Activated CD4-positive, alpha-beta memory T cell treated with anti-CD3 and anti-CD28 coated beads, Interleukin-2, amount 10 ng/mL, durations not matched to agents 7 days and 5 days (primary cell): ENCODE data around the gene KMT2E. TPM values are rescaled to one million over a fixed set of nuclear protein-coding genes. Genes with fewer than 3 reads are reported as not detected.

ENCODE experiments used
- CTCF ChIA-PET: fragments of 350-600 bp; sonication (Branson Sonifier 250); formaldehyde crosslinking; loops from one replicate; lab custom pipeline; 2021; ENCODE audit warnings: antibody characterized with exemption, inconsistent platforms; lab: Charles Lee
- POLR2A ChIA-PET: fragments of 350-600 bp; sonication (Branson Sonifier 250); formaldehyde crosslinking; loops from one replicate; lab custom pipeline; 2021; ENCODE audit warnings: antibody characterized with exemption; lab: Charles Lee
- DNase-seq: peaks from one replicate; pipeline ENCODE4 v3.0.0-alpha.2; 2020
- H3K27ac Mint-ChIP-seq: one replicate; pipeline ENCODE4 v1.8.0; 2021; ENCODE audit warnings: mild to moderate bottlenecking, mixed read lengths
- H3K27me3 Mint-ChIP-seq: one replicate; pipeline ENCODE4 v1.8.0; 2021; ENCODE audit warnings: mixed read lengths
- H3K36me3 Mint-ChIP-seq: one replicate; pipeline ENCODE4 v1.8.0; 2021; ENCODE audit warnings: low read depth, mixed read lengths
- H3K4me1 Mint-ChIP-seq: one replicate; pipeline ENCODE4 v1.8.0; 2021; ENCODE audit warnings: mixed read lengths
- H3K4me3 Mint-ChIP-seq: one replicate; pipeline ENCODE4 v1.8.0; 2021; ENCODE audit warnings: mild to moderate bottlenecking, mixed read lengths
- H3K9me3 Mint-ChIP-seq: one replicate; pipeline ENCODE4 v1.8.0; 2021; ENCODE audit warnings: mixed read lengths
- total RNA-seq, 2 experiments: library from RNA; stranded (reverse); gene quantifications; one replicate each; pipeline ENCODE4 v1.2.3, GENCODE V29; 2021

KMT2E gene
- total RNA-seq, 2 experiments from 2014 or later: 122 to 128 TPM

- no peaks in the 10 kb centered on the region for H3K9me3 Mint-ChIP-seq
- no peak overlapping the region for H3K4me3 Mint-ChIP-seq
- peaks cover 17% of the 10 kb centered on the region for H3K4me1 Mint-ChIP-seq
- ChIA-PET CTCF (interaction anchor here (0.7 to 2.0 kb wide), 7 partner anchors 88 to 276 kb away, joined by 3 to 7 read pairs (median 4); no protein-coding TSS in a partner anchor), POLR2A (interaction anchor here (1.4 kb wide), 1 partner anchor 234 kb away, joined by 3 read pairs; no protein-coding TSS in a partner anchor)
- no peaks in the 10 kb centered on the region for H3K27me3 Mint-ChIP-seq
- no peak overlapping the region for H3K27ac Mint-ChIP-seq
- H3K36me3 Mint-ChIP-seq: peaks cover 13% of the 10 kb centered on the region
- DNase-seq: no peak
These were observed 139.5 kb downstream of the KMT2E start for GRCh38 chr7:105153531-105153930.

- no peak for DNase-seq
- ChIA-PET CTCF (interaction anchor here (1.1 to 2.0 kb wide), 4 partner anchors 173 to 276 kb away, joined by 3 to 7 read pairs (median 6); no protein-coding TSS in a partner anchor), POLR2A (interaction anchor here (1.4 kb wide), 1 partner anchor 233 kb away, joined by 3 read pairs; no protein-coding TSS in a partner anchor)
- no peaks in the 10 kb centered on the region for H3K27me3 Mint-ChIP-seq
- H3K9me3 Mint-ChIP-seq: no peaks in the 10 kb centered on the region
- H3K27ac Mint-ChIP-seq: no peak overlapping the region
- peaks cover 13% of the 10 kb centered on the region for H3K36me3 Mint-ChIP-seq
- no peak overlapping the region for H3K4me3 Mint-ChIP-seq
- H3K4me1 Mint-ChIP-seq: peaks cover 17% of the 10 kb centered on the region
These were observed 140.1 kb downstream of the KMT2E start for GRCh38 chr7:105154084-105154483.

- no peak overlapping the region for H3K27ac Mint-ChIP-seq
- no peaks in the 10 kb centered on the region for H3K4me1 Mint-ChIP-seq
- H3K9me3 Mint-ChIP-seq: no peaks in the 10 kb centered on the region
- ChIA-PET CTCF (interaction anchor here (1.3 kb wide), 1 partner anchor 10 kb away, joined by 3 read pairs; no protein-coding TSS in a partner anchor), POLR2A (no interaction called here)
- no peaks in the 10 kb centered on the region for H3K27me3 Mint-ChIP-seq
- peaks cover 10% of the 10 kb centered on the region for H3K36me3 Mint-ChIP-seq
- no peak for DNase-seq
- H3K4me3 Mint-ChIP-seq: no peak overlapping the region
These were observed 142.7 kb downstream of the KMT2E start for GRCh38 chr7:105156731-105157130.

- H3K4me1 Mint-ChIP-seq: no peaks in the 10 kb centered on the region
- no peak for DNase-seq
- H3K4me3 Mint-ChIP-seq: no peak overlapping the region
- CTCF ChIA-PET: no interaction called here
- H3K27me3 Mint-ChIP-seq: no peaks in the 10 kb centered on the region
- H3K9me3 Mint-ChIP-seq: no peaks in the 10 kb centered on the region
- H3K27ac Mint-ChIP-seq: no peak overlapping the region
- POLR2A ChIA-PET: no interaction called here
- H3K36me3 Mint-ChIP-seq: peaks cover 10% of the 10 kb centered on the region
These were observed 143.3 kb downstream of the KMT2E start for GRCh38 chr7:105157278-105157677.

GRCh38 chr7:105161366-105161765 lies 147.4 kb downstream of the KMT2E start:
- CTCF ChIA-PET: no interaction called here
- DNase-seq: no peak
- H3K9me3 Mint-ChIP-seq: no peaks in the 10 kb centered on the region
- H3K36me3 Mint-ChIP-seq: peaks cover 35% of the 10 kb centered on the region
- POLR2A ChIA-PET: no interaction called here
- no peaks in the 10 kb centered on the region for H3K4me1 Mint-ChIP-seq
- no peaks in the 10 kb centered on the region for H3K27me3 Mint-ChIP-seq
- no peak overlapping the region for H3K27ac Mint-ChIP-seq
- no peak overlapping the region for H3K4me3 Mint-ChIP-seq
